ENCODE results near the gene KCTD18.

Gene KCTD18

DNA sequence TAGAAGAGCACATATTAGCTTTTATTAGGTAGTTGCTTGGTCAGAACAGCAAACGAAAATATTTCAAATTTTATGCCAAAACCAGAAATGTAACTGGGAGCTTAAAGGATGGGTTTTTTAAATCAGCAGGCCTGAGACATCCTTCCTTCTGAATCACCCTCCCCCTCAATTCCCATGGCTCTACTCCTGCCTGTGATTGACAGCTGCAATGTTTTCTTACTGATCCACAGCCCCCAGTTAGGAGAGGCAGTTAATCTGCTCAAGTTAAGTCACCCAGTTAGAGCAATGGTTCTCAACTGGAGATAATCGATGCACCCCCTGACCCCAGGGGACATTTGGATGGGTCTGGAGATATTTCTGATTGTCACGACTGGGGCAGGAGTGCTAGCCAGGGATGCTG lies 24.9 kb downstream of the KCTD18 start:
- no peak for DNase-seq

DNA sequence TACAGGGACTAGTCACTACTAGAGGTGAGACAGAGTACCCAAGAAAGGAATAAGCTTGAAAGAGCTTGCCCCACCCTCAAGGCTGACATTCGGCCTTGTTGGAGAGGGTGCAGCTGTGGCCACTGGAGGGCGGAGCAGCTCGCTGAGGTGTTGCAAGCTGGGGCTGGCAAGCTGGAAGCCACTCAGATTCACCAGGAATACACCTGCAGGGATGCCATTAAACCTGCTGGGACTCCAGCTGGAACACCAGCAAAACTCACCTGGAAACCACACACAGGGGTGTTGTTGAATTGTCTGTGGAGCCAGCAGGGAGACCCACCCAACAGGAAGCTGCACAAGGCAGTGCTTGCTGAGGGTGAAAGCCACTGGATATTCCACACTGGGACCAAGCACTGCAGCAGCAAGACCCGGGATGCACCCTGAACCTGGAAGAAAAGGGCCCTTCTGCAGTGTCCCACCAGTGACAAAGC lies 26.1 kb downstream of the KCTD18 start:
- DNase-seq: peak; percentile 74

DNA sequence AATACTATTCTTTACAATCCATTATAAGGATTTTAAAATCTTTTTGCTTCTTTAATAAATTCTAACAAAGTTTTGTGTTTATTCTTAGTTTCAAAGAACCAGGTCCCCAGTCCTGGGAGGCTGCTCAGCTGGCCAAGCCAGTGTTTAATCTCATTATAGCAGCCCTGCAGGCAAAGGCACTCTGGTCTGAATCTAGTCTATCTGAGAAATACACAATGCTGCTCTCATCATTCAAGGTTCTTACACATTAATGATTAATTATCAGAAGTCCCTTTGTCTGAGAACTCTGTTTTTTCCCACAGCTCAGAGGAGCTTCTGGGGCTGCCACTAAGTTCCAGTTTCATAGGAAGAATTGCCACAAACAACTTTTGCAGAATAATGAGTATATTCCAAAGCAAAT lies 27.7 kb downstream of the KCTD18 start:
- no peak for DNase-seq

DNA sequence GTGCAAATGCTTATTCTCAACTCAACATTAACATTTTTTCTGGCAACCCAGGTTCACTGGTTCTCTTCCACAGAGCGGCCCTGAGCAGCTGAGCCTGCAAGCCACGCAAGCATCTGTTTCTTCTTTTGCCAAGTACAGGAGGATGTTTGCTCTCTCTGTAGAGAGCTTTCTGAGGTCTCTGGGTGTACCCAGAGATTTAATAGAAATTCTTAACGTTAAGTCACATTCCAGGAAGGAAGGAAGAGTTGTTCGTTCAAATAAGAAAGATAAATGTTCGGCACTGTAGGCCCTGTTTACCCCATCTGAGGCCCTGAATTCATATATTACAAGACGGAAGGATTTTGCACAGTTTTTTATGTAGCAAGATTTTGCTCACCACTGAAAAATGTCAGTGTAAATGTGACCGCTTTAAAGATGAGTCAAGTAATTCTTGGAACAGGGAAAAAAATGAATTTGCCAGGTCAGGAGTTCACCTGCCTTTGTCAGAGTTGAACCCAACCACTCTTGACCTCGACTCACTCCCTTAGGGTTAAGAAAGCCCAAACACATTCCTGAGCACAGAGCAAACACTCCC lies 30.1 kb downstream of the KCTD18 start:
- DNase-seq: no peak

DNA sequence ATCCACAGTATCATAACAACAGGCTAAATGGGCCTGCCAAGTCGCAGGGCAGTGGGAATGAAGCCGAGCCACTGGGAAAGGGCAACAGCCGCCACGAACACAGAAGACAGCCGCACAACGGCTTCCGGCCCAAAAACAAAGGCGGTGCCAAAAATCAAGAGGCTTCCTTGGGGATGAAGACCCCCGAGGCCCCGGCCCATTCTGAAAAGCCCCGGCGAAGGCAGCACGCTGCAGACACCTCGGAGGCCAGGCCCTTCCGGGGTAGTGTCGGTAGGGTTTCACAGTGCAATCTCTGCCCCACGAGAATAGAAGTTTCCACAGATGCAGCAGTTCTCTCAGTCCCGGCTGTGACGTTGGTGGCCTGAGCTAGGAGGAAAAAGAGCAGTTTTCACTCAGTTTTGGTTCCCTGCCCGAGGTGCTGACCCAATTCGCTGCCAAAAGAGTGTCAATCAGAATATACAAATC lies 32.2 kb downstream of the KCTD18 start:
- no peak for DNase-seq

DNA sequence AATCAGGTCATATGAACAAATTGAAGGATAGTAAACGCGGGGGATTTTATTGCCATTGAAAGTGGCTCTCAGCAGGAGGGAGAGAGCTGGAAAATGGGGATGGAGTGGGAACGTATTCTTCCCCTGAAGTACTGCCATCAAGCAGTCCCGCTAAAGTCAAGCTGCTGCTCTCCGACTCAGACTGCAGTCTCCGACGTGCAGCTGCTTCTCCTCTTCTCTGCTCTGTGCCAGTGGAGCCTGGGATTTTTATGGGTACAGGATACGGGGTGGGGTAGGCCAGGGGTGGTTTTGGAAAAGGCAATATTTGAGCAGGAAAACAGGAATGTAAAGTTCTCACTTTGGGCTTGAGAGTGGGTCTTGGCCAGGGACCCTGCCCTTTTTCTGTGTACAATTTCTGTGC lies 33.0 kb downstream of the KCTD18 start:
- DNase-seq: no peak

DNA sequence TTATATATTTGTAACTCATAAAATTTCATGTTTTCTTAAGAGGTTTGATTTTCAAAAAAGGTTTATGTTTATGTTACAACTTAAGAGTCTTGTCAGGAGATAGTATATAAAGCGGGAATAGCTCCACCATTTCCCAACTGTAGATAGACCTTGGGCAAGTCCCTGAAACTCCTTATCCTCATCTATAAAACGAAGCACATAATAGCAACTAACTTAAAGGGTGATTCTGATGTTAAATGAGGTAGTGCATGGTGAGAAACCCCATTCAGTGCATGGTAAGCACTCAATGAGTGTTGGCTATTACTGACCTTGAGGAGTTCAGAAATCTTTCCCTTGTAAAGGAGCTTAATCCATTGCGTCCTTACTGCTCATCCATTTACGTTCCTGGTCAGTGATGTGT lies 34.1 kb downstream of the KCTD18 start:
- no peak for DNase-seq

DNA sequence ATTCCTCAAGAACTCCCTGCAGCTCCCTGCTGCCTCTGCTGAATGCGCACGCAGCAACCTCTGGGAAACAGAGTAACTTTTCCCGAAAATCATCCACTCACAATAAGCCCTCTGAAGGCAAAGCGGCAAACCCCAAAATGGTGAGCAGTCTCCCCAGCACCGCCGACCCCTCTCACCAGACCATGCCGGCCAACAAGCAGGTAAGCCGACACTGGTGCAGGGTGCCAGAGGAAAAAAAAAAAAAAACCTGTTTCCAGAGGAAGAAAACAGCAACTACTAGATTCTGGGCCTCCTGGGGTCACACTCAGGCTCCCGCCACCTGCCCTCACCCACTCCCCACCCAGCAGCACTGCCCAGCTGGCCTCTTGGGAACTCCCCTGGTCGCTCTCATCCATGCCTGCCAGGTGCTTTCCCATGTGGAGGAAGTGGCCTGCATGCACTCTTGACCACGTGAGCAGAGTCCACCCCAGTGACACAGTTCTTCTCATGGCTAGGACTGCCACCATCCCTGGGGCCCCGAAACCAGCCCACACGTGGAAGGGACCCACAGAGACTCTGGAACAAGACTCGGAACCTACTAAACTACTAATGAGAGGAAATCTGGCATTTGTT lies 36.9 kb downstream of the KCTD18 start:
- no peak for DNase-seq

DNA sequence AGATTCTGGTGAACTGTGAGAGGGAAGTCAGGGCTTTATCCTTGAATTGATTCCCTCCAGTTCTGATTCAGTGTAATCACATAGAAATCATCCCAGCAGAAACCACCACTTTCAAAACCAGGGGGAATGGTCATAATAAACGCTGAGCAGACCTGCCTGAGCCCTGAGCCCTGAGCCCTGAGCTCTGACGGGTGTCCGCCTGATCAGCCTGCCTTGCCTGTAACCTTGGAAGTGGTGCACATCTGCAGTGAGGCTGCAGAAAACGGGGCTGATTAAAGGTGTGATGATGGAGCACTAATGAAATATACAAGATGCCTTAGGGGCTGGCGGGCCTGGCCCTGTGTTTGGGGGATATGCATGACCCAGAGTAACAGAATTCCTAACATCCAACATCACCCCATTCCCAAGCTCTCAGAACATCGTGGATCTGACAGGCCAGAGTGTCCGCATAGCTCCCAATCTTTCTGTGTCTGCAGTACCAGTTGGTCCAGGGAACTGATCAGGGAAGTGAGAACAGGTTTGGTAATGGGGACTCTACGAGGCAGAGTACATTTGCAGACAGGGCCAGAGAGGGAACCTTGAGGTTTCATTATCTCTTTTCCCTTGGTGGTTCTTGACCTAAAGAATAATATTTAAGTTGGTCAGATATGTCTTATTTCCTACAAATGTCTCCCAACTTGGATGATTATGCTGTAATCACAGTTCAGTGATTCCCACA lies 37.8 kb downstream of the KCTD18 start:
- no peak for DNase-seq

DNA sequence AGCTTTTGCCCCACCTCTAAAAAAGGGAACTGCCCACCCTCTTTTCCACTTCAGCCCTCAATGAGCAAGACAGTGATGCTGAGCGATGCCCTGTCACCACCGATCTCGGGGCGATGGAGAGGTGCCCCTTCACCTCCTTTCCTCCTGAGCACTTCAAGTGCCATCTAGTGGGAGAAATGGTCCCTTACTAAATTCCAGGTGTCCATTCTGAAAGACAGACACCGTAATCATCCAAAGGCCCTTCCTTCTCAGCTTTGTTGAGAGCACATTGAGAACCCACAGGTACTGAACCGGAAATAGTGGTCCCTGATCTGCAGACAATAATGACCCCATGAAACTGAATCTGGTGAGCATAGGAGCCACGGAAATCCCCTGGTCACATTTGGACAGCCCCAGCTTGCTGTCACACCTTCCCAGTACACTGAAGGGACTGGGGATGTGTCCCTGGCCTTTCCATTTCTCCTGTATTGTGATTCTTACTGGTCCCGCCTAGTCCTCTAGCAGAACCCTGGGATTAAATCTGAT lies 38.5 kb downstream of the KCTD18 start:
- peak; percentile 31 for DNase-seq

DNA sequence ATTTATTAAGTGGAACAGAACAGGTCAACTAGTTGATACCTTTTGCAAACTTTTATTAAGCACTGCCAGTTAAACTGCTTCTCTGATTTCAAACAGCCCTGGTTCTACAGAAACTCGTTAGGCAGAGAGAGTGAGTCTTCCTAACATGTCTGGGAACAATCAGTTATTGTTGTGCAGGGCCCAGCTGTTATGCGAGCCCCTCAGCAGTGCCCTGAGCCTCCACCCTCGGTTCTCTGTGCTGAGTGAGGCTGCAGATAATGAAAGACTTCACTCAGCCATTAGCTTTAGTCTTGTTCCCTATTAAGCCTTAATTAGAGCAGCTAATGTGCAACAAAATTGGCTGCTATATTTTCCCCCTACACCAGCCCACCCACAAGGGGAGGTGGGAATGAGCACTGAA lies 39.6 kb downstream of the KCTD18 start:
- no peak for DNase-seq

DNA sequence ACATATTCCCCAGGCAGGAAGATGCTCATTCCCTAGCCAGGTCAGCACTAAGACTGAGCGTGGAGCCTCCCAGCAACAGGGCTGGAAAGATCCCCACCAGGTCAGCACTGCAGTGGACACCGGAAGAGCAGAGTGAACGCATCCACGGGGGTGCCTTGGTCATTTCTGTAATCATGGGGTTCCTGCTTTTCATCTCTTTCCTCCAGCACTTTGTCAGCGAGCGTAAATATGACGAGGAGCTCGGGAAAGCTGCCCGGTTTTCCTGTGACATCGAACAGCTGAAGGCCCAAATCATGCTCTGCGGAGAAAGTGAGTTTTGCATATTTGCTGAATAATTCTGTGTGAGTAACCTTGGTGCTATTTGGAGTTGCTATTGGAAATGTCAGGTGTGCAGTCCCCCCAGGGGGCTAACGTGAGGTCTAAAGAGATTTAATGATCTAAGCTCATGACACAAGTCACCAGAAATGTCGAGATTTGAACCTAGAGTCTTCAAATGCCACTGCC lies 40.1 kb downstream of the KCTD18 start:
- no peak for DNase-seq

DNA sequence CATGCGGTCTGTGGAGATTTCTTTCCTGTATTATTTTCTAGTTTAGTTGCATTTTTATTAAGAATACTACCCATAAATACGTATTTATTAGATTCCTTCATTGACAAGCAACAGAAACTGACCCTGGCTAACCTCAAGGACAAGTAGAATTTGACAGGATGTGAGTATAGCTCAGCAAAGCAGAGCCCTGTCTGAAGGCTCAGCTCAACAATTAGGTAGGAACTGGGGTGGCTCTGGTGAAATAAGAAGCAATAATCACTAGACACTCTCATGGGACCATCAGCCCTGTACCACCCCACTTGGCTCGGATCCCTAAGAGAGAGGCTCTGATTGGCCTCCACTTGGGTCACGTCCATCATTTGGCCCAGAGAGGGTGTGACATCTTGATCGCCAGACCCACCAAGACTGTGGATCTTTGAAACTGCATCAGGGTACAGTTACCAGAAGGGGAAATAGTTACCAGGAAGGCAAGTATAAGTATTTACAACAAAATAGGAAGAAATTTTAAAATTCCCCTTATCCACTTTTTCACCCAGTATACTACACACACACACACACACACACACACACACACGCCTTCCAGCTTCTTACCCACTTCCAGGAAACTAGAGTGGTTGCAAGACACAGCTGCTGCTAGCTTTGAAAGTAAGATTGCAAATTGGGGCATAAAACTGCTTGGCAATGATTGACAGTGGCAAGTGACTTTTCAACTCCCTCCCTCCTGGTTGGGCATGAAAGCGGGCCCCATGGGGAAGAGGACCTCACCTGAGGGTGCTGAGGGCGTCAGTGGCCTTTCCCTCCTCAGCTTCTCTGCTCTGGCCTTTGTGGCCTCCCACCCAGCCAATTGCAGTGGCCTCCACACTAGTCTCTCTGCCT lies 41.8 kb downstream of the KCTD18 start:
- DNase-seq: no peak

DNA sequence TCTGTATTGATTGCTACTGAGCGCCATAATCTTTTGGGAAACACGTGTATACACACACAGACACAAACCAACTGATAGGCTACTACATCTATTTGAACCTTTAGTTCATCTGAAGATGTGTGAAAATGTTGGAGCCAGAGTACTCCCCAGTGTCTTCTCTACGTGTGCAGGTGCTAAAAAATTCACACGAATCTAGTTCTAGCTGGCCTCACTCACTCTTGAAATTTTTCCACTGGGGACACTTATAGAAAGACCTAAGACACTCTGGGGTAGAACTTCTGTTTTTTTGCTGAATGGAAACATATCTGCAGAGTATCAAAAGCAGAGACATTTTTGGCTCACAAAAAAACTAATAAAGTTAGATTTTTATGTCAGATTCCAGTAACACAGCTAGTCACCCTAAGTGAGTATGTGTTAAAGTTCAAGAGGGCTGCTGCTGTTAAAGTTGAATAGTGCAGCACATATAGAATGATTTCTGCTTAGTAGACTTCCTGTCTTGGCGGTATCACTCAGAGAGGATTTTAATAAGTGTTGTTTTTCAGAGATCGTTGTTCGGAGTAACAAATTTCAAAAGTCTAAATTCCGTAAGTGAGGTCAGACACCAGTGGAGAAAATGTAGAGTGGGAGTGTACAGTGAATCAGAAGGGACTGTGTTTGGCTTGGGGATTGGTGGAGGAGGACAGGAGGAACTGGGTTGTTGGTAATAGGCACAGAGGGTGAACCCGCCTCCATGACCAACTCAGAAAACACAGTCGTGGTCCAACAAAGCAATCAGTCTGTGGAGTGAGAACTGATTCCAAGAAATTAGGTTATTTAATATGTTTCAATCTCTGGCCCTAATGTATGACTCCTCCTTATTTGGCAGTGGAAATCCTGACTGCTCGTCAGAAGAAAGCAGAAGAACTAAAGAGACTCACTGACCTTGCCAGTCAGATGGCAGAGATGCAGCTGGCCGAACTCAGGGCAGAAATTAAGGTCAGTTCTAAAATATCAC lies 43.1 kb downstream of the KCTD18 start:
- DNase-seq: no peak

DNA sequence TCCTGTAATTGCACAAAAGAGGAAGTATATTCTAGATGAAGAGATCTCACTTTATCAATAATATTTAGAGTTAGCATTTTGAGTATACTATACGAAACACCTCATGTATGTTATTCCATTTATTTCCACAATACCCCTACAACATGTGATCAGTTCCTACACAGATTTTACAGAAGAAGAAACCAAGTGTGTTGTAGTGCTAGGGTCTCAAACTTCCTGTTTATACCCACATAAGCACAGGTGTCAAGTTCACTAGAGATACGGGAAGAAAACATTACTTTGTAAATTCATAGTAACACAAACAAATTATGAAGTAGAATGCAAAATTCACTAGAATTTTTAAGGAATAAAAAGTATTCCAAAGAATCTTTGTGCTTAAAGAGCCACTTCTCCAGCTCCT lies 46.4 kb downstream of the KCTD18 start:
- no peak for DNase-seq

DNA sequence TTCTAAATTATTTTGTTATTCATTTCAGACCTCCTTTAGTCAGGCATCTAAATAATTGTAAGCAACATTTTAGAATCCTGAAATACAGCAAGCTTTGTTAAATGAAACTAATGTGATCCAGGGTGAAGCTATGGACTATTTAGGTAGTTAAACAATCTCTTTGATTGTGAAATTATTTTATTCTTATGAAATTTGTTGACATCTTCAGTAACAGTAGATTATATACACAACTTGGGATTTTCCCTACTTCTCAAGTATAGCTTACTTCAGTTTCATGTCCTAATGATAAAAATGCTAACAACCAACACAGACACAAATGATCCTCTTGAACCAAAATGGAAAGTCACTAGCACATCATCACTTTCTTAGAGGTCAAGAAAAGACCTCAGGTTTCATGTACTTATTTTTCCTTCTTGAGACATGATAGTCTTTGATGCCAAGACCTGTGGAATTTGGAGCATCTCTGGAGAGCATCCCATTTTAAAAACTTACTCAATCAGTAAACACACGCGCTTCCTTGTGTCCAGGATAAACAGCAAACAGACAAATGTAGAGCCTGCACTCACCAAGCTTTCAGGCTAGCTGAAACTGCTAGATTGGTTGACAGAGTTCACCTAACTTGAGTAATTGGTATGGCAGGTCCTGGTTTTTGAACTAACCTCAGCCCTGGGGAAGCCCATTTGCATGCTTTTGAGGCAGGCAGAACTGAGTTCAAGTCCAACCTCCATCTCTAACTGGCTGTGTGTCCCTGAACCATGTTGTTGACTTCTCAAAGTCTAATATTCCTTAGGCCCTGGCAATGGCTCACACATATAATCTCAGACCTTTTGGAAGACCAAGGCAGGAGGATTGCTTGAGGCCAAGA lies 47.8 kb downstream of the KCTD18 start:
- DNase-seq: no peak

DNA sequence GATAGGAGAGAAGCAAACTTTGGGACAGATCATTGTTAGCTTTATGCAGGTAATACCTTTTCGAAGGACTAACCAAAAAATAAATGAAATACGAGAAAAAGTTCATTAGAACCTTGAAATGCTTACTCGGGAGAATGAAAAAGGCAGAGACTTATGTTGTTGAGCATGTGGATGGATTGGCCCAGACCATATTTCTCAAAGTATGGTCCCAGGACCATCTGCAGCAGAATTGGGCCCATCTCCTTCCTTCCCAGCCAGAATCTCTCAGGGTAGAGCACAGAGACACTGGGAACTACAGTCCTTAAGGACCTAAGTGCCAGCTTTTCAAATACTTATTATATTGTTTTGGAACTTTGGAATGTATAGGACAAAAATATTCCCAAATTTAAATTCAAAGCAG lies 50.8 kb downstream of the KCTD18 start:
- no peak for DNase-seq

DNA sequence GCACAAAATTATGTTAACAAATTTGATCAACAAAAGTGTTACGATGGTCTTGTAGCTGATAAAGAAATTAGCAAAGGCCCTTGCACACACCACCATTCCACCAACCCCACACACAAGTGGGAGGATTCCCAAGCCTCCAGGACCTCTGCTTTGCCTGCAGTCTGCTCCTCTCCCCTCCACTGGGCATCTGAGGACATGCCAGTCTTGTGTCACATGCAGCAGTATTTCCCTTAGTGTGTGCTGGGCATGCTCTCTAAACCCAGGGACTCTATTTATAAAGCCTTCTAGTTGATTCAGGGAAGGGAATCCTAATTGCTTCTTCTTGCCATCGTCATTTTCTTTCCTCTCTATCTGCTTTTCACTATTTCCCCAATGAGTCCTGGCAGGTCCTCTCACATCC lies 53.3 kb downstream of the KCTD18 start:
- DNase-seq: no peak

DNA sequence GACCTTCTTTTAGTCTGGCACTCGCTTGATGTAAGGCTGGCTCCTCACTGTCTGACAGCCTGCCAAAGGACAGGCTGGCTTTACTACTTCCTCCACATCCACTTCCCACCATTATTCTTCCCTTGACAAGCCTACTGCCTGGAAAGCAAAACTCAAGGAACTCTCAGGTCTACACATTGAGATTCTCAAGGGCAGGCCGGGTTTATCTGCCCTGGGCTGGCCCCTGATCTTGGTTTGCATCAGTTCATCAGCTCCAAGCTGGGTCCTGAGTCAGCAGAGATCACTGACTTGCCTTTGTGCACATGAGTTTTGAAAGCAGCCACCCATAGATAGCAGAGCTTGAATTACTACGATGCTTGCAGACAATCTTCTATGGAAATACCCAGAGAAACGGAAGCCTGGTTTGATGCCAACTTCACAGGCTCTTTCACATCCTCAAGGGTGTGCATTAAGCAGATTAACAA lies 53.9 kb downstream of the KCTD18 start:
- DNase-seq: no peak

All from NCI-H69 (cell line).